Non-pigmented ciliary epithelial cell (primary cell): ENCODE data around the gene EFCAB3.
"Not testable (repeated sequence)": the region's sequence is repeated elsewhere in the genome, so short reads cannot be mapped to it uniquely, and the experiment has no call there.

Experiments used
- DNase-seq: peaks from one replicate; pipeline ENCODE4 v3.0.0-alpha.2; 2010; ENCODE audit warnings: low read depth

Gene EFCAB3

GRCh38 chr17:62464422-62464821, 84.1 kb downstream of the EFCAB3 start:
- DNase-seq, result not testable (repeated sequence)

- DNase-seq, result not testable (repeated sequence)
Measured at GRCh38 chr17:62465271-62465670, 84.9 kb downstream of the EFCAB3 start.
